ENCODE data around the gene CACNB2.

CACNB2 gene

GRCh38 chr10:18140149-18140956 lies at the start of gene CACNB2:
TSS of gene CACNB2 (plus strand) at chr10:18140424.
- no peak for DNase-seq (ENCODE audit: low read depth)

- DNase-seq (ENCODE audit: low read depth): no peak
Observed at GRCh38 chr10:18094332-18094731, 45.9 kb upstream of the CACNB2 start.

- no peak for DNase-seq (ENCODE audit: low read depth)
Observed at GRCh38 chr10:18094793-18095192, 45.4 kb upstream of the CACNB2 start.

- DNase-seq (ENCODE audit: low read depth): no peak
Observed at GRCh38 chr10:18097524-18097923, 42.7 kb upstream of the CACNB2 start.

- no peak for DNase-seq (ENCODE audit: low read depth)
Observed at GRCh38 chr10:18098201-18098600, 42.0 kb upstream of the CACNB2 start.

- no peak for DNase-seq (ENCODE audit: low read depth)
Observed at GRCh38 chr10:18099415-18099814, 40.8 kb upstream of the CACNB2 start.

GRCh38 chr10:18100669-18101068 lies 39.6 kb upstream of the CACNB2 start:
- DNase-seq (ENCODE audit: low read depth): no peak

- DNase-seq (ENCODE audit: low read depth): no peak
Observed at GRCh38 chr10:18102404-18102803, 37.8 kb upstream of the CACNB2 start.

- DNase-seq (ENCODE audit: low read depth): no peak
Observed at GRCh38 chr10:18104223-18104872, 35.9 kb upstream of the CACNB2 start.

- DNase-seq (ENCODE audit: low read depth): no peak
Observed at GRCh38 chr10:18109341-18109870, 30.8 kb upstream of the CACNB2 start.

GRCh38 chr10:18113881-18114280 lies 26.3 kb upstream of the CACNB2 start:
- DNase-seq (ENCODE audit: low read depth): no peak

GRCh38 chr10:18117276-18117675 lies 22.9 kb upstream of the CACNB2 start:
- DNase-seq (ENCODE audit: low read depth): no peak

- no peak for DNase-seq (ENCODE audit: low read depth)
Observed at GRCh38 chr10:18122753-18123152, 17.5 kb upstream of the CACNB2 start.

GRCh38 chr10:18133046-18133445 lies 7.2 kb upstream of the CACNB2 start:
- DNase-seq (ENCODE audit: low read depth): no peak

GRCh38 chr10:18134509-18134908 lies 5.7 kb upstream of the CACNB2 start:
- DNase-seq (ENCODE audit: low read depth): no peak

- no peak for DNase-seq (ENCODE audit: low read depth)
Observed at GRCh38 chr10:18134921-18135320, 5.3 kb upstream of the CACNB2 start.

GRCh38 chr10:18136073-18136791 lies 4.0 kb upstream of the CACNB2 start:
- no peak for DNase-seq (ENCODE audit: low read depth)

GRCh38 chr10:18137111-18137510 lies 3.1 kb upstream of the CACNB2 start:
- no peak for DNase-seq (ENCODE audit: low read depth)

- no peak for DNase-seq (ENCODE audit: low read depth)
Observed at GRCh38 chr10:18140957-18141845, 977 bp downstream of the CACNB2 start.

GRCh38 chr10:18142151-18142550 lies 1.9 kb downstream of the CACNB2 start:
- DNase-seq (ENCODE audit: low read depth): no peak

- DNase-seq (ENCODE audit: low read depth): no peak
Observed at GRCh38 chr10:18144396-18144795, 4.2 kb downstream of the CACNB2 start.

GRCh38 chr10:18144928-18145327 lies 4.7 kb downstream of the CACNB2 start:
- DNase-seq (ENCODE audit: low read depth): no peak

Measured in stimulated activated CD4-positive, alpha-beta T cell treated with anti-CD3 and anti-CD28 coated beads, Interleukin-2, amount 100 ng/mL, for 4 hours (primary cell).